Measurements from ENCODE around the gene LASP1NB.

The LASP1NB gene

GRCh38 chr17:38925263-38925995 is at the start of gene LASP1NB:
LASP1NB (plus strand) TSS chr17:38925614.
- no peak within 1 kb of the TSS for H3K4me3 ChIP-seq (ENCODE audit: low read length)
- no peak within 1 kb of the TSS for H2BK15ac ChIP-seq (replicated peaks; ENCODE audit: low read depth)
- no peak within 1 kb of the TSS for H3K27ac ChIP-seq (ENCODE audit: low read depth, low read length)
- no peak within 1 kb of the TSS for H2BK120ac ChIP-seq (ENCODE audit: low read depth, low read length)
- no peak within 1 kb of the TSS for H2AK5ac ChIP-seq (ENCODE audit: low read length)
- DNase-seq = peak; percentile 77
- H3K27me3 ChIP-seq (ENCODE audit: insufficient read depth, low read length, poor library complexity) = no peaks in the 10 kb centered on the region
- H3K23ac ChIP-seq (ENCODE audit: low read length) = no peak within 1 kb of the TSS
- no peak within 1 kb of the TSS for H3K4me2 ChIP-seq (ENCODE audit: low read length)
- peak within 1 kb of the TSS; percentile 76 for H3K56ac ChIP-seq (ENCODE audit: low read length)
- H3K79me2 ChIP-seq (ENCODE audit: control insufficient read depth, insufficient read depth, low read length) = no peaks in the 10 kb centered on the region
- H3K36me3 ChIP-seq (ENCODE audit: control insufficient read depth, insufficient read depth, low read length) = no peaks in the 10 kb centered on the region
- H3K4me1 ChIP-seq (ENCODE audit: control insufficient read depth, low read depth, low read length) = peaks cover 2% of the 10 kb centered on the region
- no CpG with 5 or more reads among the region's 14 CpGs for WGBS (ENCODE audit: extremely low coverage, insufficient coverage, low lambda C conversion rate)
- no peak within 1 kb of the TSS for H3K4ac ChIP-seq (ENCODE audit: low read depth, low read length)
- H2BK5ac ChIP-seq (ENCODE audit: low read length) = no peak within 1 kb of the TSS
- no peak within 1 kb of the TSS for H3K18ac ChIP-seq (ENCODE audit: low read length)
- no peak within 1 kb of the TSS for H4K8ac ChIP-seq (ENCODE audit: low read depth, low read length)
- H3K9ac ChIP-seq (ENCODE audit: low read length) = peak within 1 kb of the TSS; percentile 40
- H4K5ac ChIP-seq (ENCODE audit: low read length) = no peak within 1 kb of the TSS
- no peaks in the 10 kb centered on the region for H3K79me1 ChIP-seq (ENCODE audit: low read length)

DNA sequence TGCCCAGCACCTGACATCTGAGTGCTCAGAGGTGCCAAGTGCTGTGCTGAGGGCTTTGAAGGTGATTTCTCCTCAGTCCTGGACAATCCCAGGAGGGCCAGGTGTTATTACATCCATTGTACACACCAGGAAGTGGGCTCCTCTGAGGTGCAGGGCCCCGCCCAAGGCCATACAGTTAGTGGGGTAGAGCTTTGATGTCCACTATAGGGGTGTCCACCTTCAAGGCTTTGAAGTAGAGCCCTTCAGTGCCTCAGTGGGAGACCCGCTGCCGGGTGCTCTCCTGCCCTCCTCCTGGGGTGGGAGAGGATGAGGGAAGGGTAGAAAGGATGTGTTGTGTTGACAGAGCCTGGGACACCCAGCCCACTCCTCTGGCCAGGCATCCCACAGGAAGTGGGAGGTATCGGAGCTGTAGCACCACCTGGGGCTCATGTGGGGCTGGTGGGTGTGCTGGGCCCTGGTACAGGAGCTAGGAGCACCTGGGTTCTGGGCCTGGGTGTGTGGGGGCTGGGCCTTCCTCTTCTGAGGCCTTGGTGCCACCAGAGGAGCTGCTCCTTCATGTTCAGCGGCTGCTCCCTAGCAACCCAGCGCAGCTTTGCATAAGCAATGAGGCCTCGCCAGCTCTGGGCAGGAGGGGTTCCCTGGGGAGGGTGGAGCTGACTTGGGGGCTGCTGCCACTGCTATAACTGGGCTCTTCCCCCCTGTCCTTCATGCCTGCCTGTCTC is 48.1 kb upstream of the LASP1NB start:
- H3K4ac ChIP-seq (ENCODE audit: low read depth, low read length) = no peak overlapping the region
- no peak overlapping the region for H2BK120ac ChIP-seq (ENCODE audit: low read depth, low read length)
- peak; percentile 52 for DNase-seq
- peak overlapping the region; percentile 15 for H2BK5ac ChIP-seq (ENCODE audit: low read length)
- no CpG with 5 or more reads among the region's 7 CpGs for WGBS (ENCODE audit: extremely low coverage, insufficient coverage, low lambda C conversion rate)
- peaks cover 25% of the 10 kb centered on the region for H3K79me1 ChIP-seq (ENCODE audit: low read length)
- peaks cover 2% of the 10 kb centered on the region for H3K36me3 ChIP-seq (ENCODE audit: control insufficient read depth, insufficient read depth, low read length)
- peak overlapping the region; percentile 24 for H3K9ac ChIP-seq (ENCODE audit: low read length)
- H3K56ac ChIP-seq (ENCODE audit: low read length) = peak overlapping the region; percentile 58
- H2AK5ac ChIP-seq (ENCODE audit: low read length) = no peak overlapping the region
- H3K79me2 ChIP-seq (ENCODE audit: control insufficient read depth, insufficient read depth, low read length) = peaks cover 70% of the 10 kb centered on the region
- no peaks in the 10 kb centered on the region for H3K27me3 ChIP-seq (ENCODE audit: insufficient read depth, low read length, poor library complexity)
- no peak overlapping the region for H3K4me3 ChIP-seq (ENCODE audit: low read length)
- H3K27ac ChIP-seq (ENCODE audit: low read depth, low read length) = no peak overlapping the region
- no peak overlapping the region for H4K5ac ChIP-seq (ENCODE audit: low read length)
- H3K4me2 ChIP-seq (ENCODE audit: low read length) = no peak overlapping the region
- peaks cover 24% of the 10 kb centered on the region for H3K4me1 ChIP-seq (ENCODE audit: control insufficient read depth, low read depth, low read length)
- H3K23ac ChIP-seq (ENCODE audit: low read length) = peak overlapping the region; percentile 3
- no peak overlapping the region for H2BK15ac ChIP-seq (replicated peaks; ENCODE audit: low read depth)
- no peak overlapping the region for H4K8ac ChIP-seq (ENCODE audit: low read depth, low read length)
- H3K18ac ChIP-seq (ENCODE audit: low read length) = no peak overlapping the region

- Histone ChIP-seq H2BK15ac (replicated peaks; ENCODE audit: low read depth) (no peak overlapping the region), H3K36me3 (ENCODE audit: control insufficient read depth, insufficient read depth, low read length) (peaks cover 2% of the 10 kb centered on the region), H3K56ac (ENCODE audit: low read length) (peak overlapping the region; percentile 84), H3K4ac (ENCODE audit: low read depth, low read length) (no peak overlapping the region), H3K27ac (ENCODE audit: low read depth, low read length) (peak overlapping the region; percentile 88), H2BK5ac (ENCODE audit: low read length) (peak overlapping the region; percentile 84), H3K79me1 (ENCODE audit: low read length) (peaks cover 27% of the 10 kb centered on the region), H4K8ac (ENCODE audit: low read depth, low read length) (peak overlapping the region; percentile 88), H3K23ac (ENCODE audit: low read length) (peak overlapping the region; percentile 90), H3K79me2 (ENCODE audit: control insufficient read depth, insufficient read depth, low read length) (peaks cover 58% of the 10 kb centered on the region), H3K4me2 (ENCODE audit: low read length) (peak overlapping the region; percentile 19), H2BK120ac (ENCODE audit: low read depth, low read length) (no peak overlapping the region), H3K18ac (ENCODE audit: low read length) (peak overlapping the region; percentile 84), H3K4me3 (ENCODE audit: low read length) (no peak overlapping the region), H3K9ac (ENCODE audit: low read length) (peak overlapping the region; percentile 52), H3K27me3 (ENCODE audit: insufficient read depth, low read length, poor library complexity) (no peaks in the 10 kb centered on the region), H4K5ac (ENCODE audit: low read length) (no peak overlapping the region), H2AK5ac (ENCODE audit: low read length) (peak overlapping the region; percentile 79), H3K4me1 (ENCODE audit: control insufficient read depth, low read depth, low read length) (peaks cover 27% of the 10 kb centered on the region)
- WGBS (ENCODE audit: extremely low coverage, insufficient coverage, low lambda C conversion rate) = no CpG with 5 or more reads among the region's 6 CpGs
- peak; percentile 99 for DNase-seq
Measured at GRCh38 chr17:38879878-38880665, 45.3 kb upstream of the LASP1NB start.

DNA sequence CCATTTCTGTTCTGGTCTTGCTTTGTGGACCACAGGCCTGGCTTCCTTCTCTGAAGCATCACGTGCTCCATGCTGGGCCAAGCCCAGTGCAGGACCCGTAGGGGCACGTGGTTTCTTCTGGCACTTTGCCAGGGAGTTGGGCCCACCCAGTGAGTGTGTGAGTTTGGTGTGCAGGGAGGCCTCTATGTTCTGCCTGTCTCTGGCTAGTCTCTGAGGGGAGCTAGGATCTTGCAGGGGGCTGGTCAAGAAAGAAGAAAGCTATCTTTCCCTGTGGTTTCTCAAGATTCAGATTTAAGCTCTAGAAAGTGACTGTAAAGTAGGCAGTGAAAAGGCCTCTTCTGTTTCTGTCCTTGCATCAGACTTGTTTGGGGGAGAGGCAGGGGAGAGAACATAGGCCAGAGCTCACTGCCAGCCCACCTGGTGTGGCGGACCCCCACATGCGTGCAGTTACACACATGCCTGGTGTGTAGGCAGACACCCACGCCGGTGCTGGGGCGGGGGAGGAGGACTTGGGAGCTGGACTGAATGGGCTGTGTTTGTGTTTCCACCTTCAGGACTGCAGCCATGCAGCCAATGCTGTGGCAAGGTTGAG is 43.7 kb upstream of the LASP1NB start:
- H3K4me2 ChIP-seq (ENCODE audit: low read length) = no peak overlapping the region
- H3K18ac ChIP-seq (ENCODE audit: low read length) = no peak overlapping the region
- no CpG with 5 or more reads among the region's 8 CpGs for WGBS (ENCODE audit: extremely low coverage, insufficient coverage, low lambda C conversion rate)
- peaks cover 62% of the 10 kb centered on the region for H3K79me2 ChIP-seq (ENCODE audit: control insufficient read depth, insufficient read depth, low read length)
- no peak overlapping the region for H3K4me3 ChIP-seq (ENCODE audit: low read length)
- H2BK120ac ChIP-seq (ENCODE audit: low read depth, low read length) = no peak overlapping the region
- peaks cover 33% of the 10 kb centered on the region for H3K4me1 ChIP-seq (ENCODE audit: control insufficient read depth, low read depth, low read length)
- no peak overlapping the region for H2BK15ac ChIP-seq (replicated peaks; ENCODE audit: low read depth)
- no peaks in the 10 kb centered on the region for H3K27me3 ChIP-seq (ENCODE audit: insufficient read depth, low read length, poor library complexity)
- peaks cover 2% of the 10 kb centered on the region for H3K36me3 ChIP-seq (ENCODE audit: control insufficient read depth, insufficient read depth, low read length)
- no peak overlapping the region for H2AK5ac ChIP-seq (ENCODE audit: low read length)
- H3K4ac ChIP-seq (ENCODE audit: low read depth, low read length) = no peak overlapping the region
- H3K27ac ChIP-seq (ENCODE audit: low read depth, low read length) = no peak overlapping the region
- no peak overlapping the region for H3K23ac ChIP-seq (ENCODE audit: low read length)
- peak overlapping the region; percentile 17 for H2BK5ac ChIP-seq (ENCODE audit: low read length)
- peak overlapping the region; percentile 77 for H3K56ac ChIP-seq (ENCODE audit: low read length)
- peaks cover 37% of the 10 kb centered on the region for H3K79me1 ChIP-seq (ENCODE audit: low read length)
- no peak overlapping the region for H4K8ac ChIP-seq (ENCODE audit: low read depth, low read length)
- DNase-seq = no peak
- H4K5ac ChIP-seq (ENCODE audit: low read length) = no peak overlapping the region
- peak overlapping the region; percentile 37 for H3K9ac ChIP-seq (ENCODE audit: low read length)

DNA sequence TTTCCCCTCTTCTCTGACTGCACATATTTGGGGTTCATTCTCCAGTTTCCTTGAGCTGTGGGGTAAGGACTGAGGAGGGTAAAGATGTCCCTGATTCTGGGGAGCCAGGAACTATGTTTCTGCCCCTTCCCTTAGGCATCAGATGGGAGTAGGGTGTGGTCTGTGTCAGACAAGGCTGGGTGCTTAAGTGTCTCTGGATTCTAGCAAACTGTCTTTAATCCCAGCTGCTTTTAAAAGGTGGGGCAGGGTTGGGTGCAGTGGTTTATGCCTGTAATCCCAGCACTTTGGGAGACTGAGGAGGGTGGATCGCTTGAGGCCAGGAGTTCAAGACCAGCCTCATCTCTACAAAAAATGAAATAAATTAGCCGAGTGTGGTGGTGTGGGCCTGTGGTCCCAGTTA is 42.5 kb upstream of the LASP1NB start:
- Histone ChIP-seq H3K4me3 (ENCODE audit: low read length) (no peak overlapping the region), H2AK5ac (ENCODE audit: low read length) (no peak overlapping the region), H2BK5ac (ENCODE audit: low read length) (no peak overlapping the region), H3K18ac (ENCODE audit: low read length) (no peak overlapping the region), H3K27ac (ENCODE audit: low read depth, low read length) (peak overlapping the region; percentile 65), H3K4me1 (ENCODE audit: control insufficient read depth, low read depth, low read length) (peaks cover 27% of the 10 kb centered on the region), H2BK15ac (replicated peaks; ENCODE audit: low read depth) (no peak overlapping the region), H3K9ac (ENCODE audit: low read length) (no peak overlapping the region), H3K56ac (ENCODE audit: low read length) (peak overlapping the region; percentile 68), H3K4ac (ENCODE audit: low read depth, low read length) (no peak overlapping the region), H3K79me2 (ENCODE audit: control insufficient read depth, insufficient read depth, low read length) (peaks cover 61% of the 10 kb centered on the region), H3K4me2 (ENCODE audit: low read length) (no peak overlapping the region), H3K27me3 (ENCODE audit: insufficient read depth, low read length, poor library complexity) (no peaks in the 10 kb centered on the region), H2BK120ac (ENCODE audit: low read depth, low read length) (no peak overlapping the region), H4K5ac (ENCODE audit: low read length) (no peak overlapping the region), H3K23ac (ENCODE audit: low read length) (no peak overlapping the region), H4K8ac (ENCODE audit: low read depth, low read length) (no peak overlapping the region), H3K79me1 (ENCODE audit: low read length) (peaks cover 33% of the 10 kb centered on the region), H3K36me3 (ENCODE audit: control insufficient read depth, insufficient read depth, low read length) (peaks cover 2% of the 10 kb centered on the region)
- no CpG with 5 or more reads among the region's 2 CpGs for WGBS (ENCODE audit: extremely low coverage, insufficient coverage, low lambda C conversion rate)
- DNase-seq = no peak

Data from mesendoderm (in vitro differentiated cells).